Activated T-helper 17 cell treated with anti-CD3 and anti-CD28 coated beads, Interleukin-2, amount 50 U/mL, for 72 hours (primary cell): Measurements from ENCODE around the gene GALNT11. TPM values are rescaled to one million over a fixed set of nuclear protein-coding genes. Genes with fewer than 3 reads are reported as not detected.
"Not testable (repeated sequence)": the region's sequence is repeated elsewhere in the genome, so short reads cannot be mapped to it uniquely, and the experiment has no call there.

Experiments used
- ATAC-seq: fragments of 150-1000 bp; cut with Tn5 transposase; replicated peaks from 2 replicates; pipeline ENCODE4 v1.10.0; 2021; ENCODE audit warnings: mild to moderate bottlenecking, moderate library complexity
- H3K27ac Mint-ChIP-seq: one replicate; pipeline ENCODE4 v1.8.0; 2022; ENCODE audit warnings: mixed read lengths
- H3K27me3 Mint-ChIP-seq: one replicate; pipeline ENCODE4 v1.8.0; 2022; ENCODE audit warnings: mixed read lengths
- H3K36me3 Mint-ChIP-seq: one replicate; pipeline ENCODE4 v1.8.0; 2022; ENCODE audit warnings: low read depth, mild to moderate bottlenecking, mixed read lengths
- H3K4me1 Mint-ChIP-seq: one replicate; pipeline ENCODE4 v1.8.0; 2022; ENCODE audit warnings: mixed read lengths
- H3K4me3 Mint-ChIP-seq: one replicate; pipeline ENCODE4 v1.8.0; 2022; ENCODE audit warnings: mild to moderate bottlenecking, mixed read lengths
- H3K9me3 Mint-ChIP-seq: one replicate; pipeline ENCODE4 v1.8.0; 2022; ENCODE audit warnings: mixed read lengths
- total RNA-seq, 2 donors: library from RNA; stranded (reverse); gene quantifications; one replicate each; pipeline ENCODE4 v1.2.3, GENCODE V29; 2022

GALNT11 gene
- total RNA-seq, 2 donors from 2014 or later, result 18.9 to 20.3 TPM

- Mint-ChIP-seq H3K27ac (no peak overlapping the region), H3K36me3 (peaks cover 6% of the 10 kb centered on the region), H3K4me3 (no peak overlapping the region), H3K4me1 (peaks cover 15% of the 10 kb centered on the region), H3K9me3 (peaks cover 20% of the 10 kb centered on the region), H3K27me3 (no peaks in the 10 kb centered on the region)
- no peak for ATAC-seq
Observed at GRCh38 chr7:152048051-152048450, 22.6 kb downstream of the GALNT11 start.

- peaks cover 12% of the 10 kb centered on the region for H3K9me3 Mint-ChIP-seq
- no peak overlapping the region for H3K4me3 Mint-ChIP-seq
- peaks cover 15% of the 10 kb centered on the region for H3K4me1 Mint-ChIP-seq
- H3K27me3 Mint-ChIP-seq, result no peaks in the 10 kb centered on the region
- no peak overlapping the region for H3K27ac Mint-ChIP-seq
- no peak for ATAC-seq
- H3K36me3 Mint-ChIP-seq, result peaks cover 4% of the 10 kb centered on the region
Observed at GRCh38 chr7:152050547-152050971, 25.1 kb downstream of the GALNT11 start.

- H3K4me1 Mint-ChIP-seq, result peaks cover 3% of the 10 kb centered on the region
- no peak overlapping the region for H3K4me3 Mint-ChIP-seq
- no peaks in the 10 kb centered on the region for H3K9me3 Mint-ChIP-seq
- no peak overlapping the region for H3K27ac Mint-ChIP-seq
- H3K27me3 Mint-ChIP-seq, result no peaks in the 10 kb centered on the region
- H3K36me3 Mint-ChIP-seq, result no peaks in the 10 kb centered on the region
- ATAC-seq, result no peak
Observed at GRCh38 chr7:152051968-152052367, 26.5 kb downstream of the GALNT11 start.

GRCh38 chr7:152052771-152053170, 27.3 kb downstream of the GALNT11 start:
- no peak overlapping the region for H3K27ac Mint-ChIP-seq
- no peaks in the 10 kb centered on the region for H3K27me3 Mint-ChIP-seq
- ATAC-seq, result no peak
- no peak overlapping the region for H3K4me3 Mint-ChIP-seq
- peaks cover 3% of the 10 kb centered on the region for H3K4me1 Mint-ChIP-seq
- H3K9me3 Mint-ChIP-seq, result no peaks in the 10 kb centered on the region
- H3K36me3 Mint-ChIP-seq, result peaks cover 4% of the 10 kb centered on the region

- Mint-ChIP-seq H3K27me3 (no peaks in the 10 kb centered on the region), H3K4me1 (no peaks in the 10 kb centered on the region), H3K4me3 (no peak overlapping the region), H3K36me3 (peaks cover 16% of the 10 kb centered on the region), H3K9me3 (no peaks in the 10 kb centered on the region), H3K27ac (no peak overlapping the region)
- no peak for ATAC-seq
Observed at GRCh38 chr7:152054367-152055230, 29.1 kb downstream of the GALNT11 start.

- Mint-ChIP-seq H3K27ac (no peak overlapping the region), H3K9me3 (no peaks in the 10 kb centered on the region), H3K27me3 (no peaks in the 10 kb centered on the region), H3K36me3 (peaks cover 18% of the 10 kb centered on the region), H3K4me3 (no peak overlapping the region), H3K4me1 (no peaks in the 10 kb centered on the region)
- ATAC-seq, result no peak
Observed at GRCh38 chr7:152056621-152057274, 31.3 kb downstream of the GALNT11 start.

- H3K4me3 Mint-ChIP-seq, result no peak overlapping the region
- peaks cover 18% of the 10 kb centered on the region for H3K36me3 Mint-ChIP-seq
- H3K27ac Mint-ChIP-seq, result no peak overlapping the region
- H3K4me1 Mint-ChIP-seq, result no peaks in the 10 kb centered on the region
- H3K27me3 Mint-ChIP-seq, result no peaks in the 10 kb centered on the region
- no peak for ATAC-seq
- no peaks in the 10 kb centered on the region for H3K9me3 Mint-ChIP-seq
Observed at GRCh38 chr7:152059311-152059710, 33.8 kb downstream of the GALNT11 start.

GRCh38 chr7:152061086-152061485, 35.6 kb downstream of the GALNT11 start:
- ATAC-seq, H3K4me3 Mint-ChIP-seq, H3K9me3 Mint-ChIP-seq, H3K27ac Mint-ChIP-seq, H3K4me1 Mint-ChIP-seq, H3K27me3 Mint-ChIP-seq: not testable (repeated sequence)
- H3K36me3 Mint-ChIP-seq, result peaks cover 18% of the 10 kb centered on the region

- ATAC-seq, H3K27ac Mint-ChIP-seq, H3K9me3 Mint-ChIP-seq, H3K27me3 Mint-ChIP-seq, H3K4me3 Mint-ChIP-seq, H3K4me1 Mint-ChIP-seq: not testable (repeated sequence)
- peaks cover 12% of the 10 kb centered on the region for H3K36me3 Mint-ChIP-seq
Observed at GRCh38 chr7:152063192-152063591, 37.7 kb downstream of the GALNT11 start.

GRCh38 chr7:152063821-152064220, 38.3 kb downstream of the GALNT11 start:
- not testable (repeated sequence) for ATAC-seq, H3K9me3 Mint-ChIP-seq, H3K27ac Mint-ChIP-seq, H3K4me1 Mint-ChIP-seq, H3K36me3 Mint-ChIP-seq, H3K4me3 Mint-ChIP-seq, H3K27me3 Mint-ChIP-seq

GRCh38 chr7:152065800-152066344, 40.4 kb downstream of the GALNT11 start:
- H3K27ac Mint-ChIP-seq, H3K27me3 Mint-ChIP-seq, H3K4me3 Mint-ChIP-seq, H3K36me3 Mint-ChIP-seq, ATAC-seq, H3K4me1 Mint-ChIP-seq: not testable (repeated sequence)
- H3K9me3 Mint-ChIP-seq, result peaks cover 12% of the 10 kb centered on the region

- Mint-ChIP-seq H3K27ac (no peak overlapping the region), H3K4me3 (no peak overlapping the region), H3K9me3 (peaks cover 7% of the 10 kb centered on the region), H3K36me3 (peaks cover 6% of the 10 kb centered on the region), H3K4me1 (peaks cover 20% of the 10 kb centered on the region), H3K27me3 (no peaks in the 10 kb centered on the region)
- no peak for ATAC-seq
Observed at GRCh38 chr7:152072421-152072820, 46.9 kb downstream of the GALNT11 start.

- Mint-ChIP-seq H3K27ac (peak overlapping the region; percentile 13), H3K4me3 (no peak overlapping the region), H3K27me3 (no peaks in the 10 kb centered on the region), H3K4me1 (peaks cover 20% of the 10 kb centered on the region), H3K9me3 (peaks cover 7% of the 10 kb centered on the region), H3K36me3 (peaks cover 6% of the 10 kb centered on the region)
- ATAC-seq, result no peak
Observed at GRCh38 chr7:152073352-152073751, 47.9 kb downstream of the GALNT11 start.

GRCh38 chr7:152074673-152075072, 49.2 kb downstream of the GALNT11 start:
- Mint-ChIP-seq H3K4me3 (no peak overlapping the region), H3K36me3 (peaks cover 6% of the 10 kb centered on the region), H3K27me3 (no peaks in the 10 kb centered on the region), H3K27ac (peak overlapping the region; percentile 44), H3K4me1 (peaks cover 28% of the 10 kb centered on the region), H3K9me3 (peaks cover 7% of the 10 kb centered on the region)
- ATAC-seq, result no peak

- not testable (repeated sequence) for H3K27me3 Mint-ChIP-seq, H3K36me3 Mint-ChIP-seq, H3K9me3 Mint-ChIP-seq, H3K4me3 Mint-ChIP-seq, ATAC-seq
- Mint-ChIP-seq H3K27ac (peak overlapping the region; percentile 44), H3K4me1 (peaks cover 28% of the 10 kb centered on the region)
Observed at GRCh38 chr7:152075379-152075778, 49.9 kb downstream of the GALNT11 start.
